ENCODE measurements around the gene PALS2.

The PALS2 gene

DNA sequence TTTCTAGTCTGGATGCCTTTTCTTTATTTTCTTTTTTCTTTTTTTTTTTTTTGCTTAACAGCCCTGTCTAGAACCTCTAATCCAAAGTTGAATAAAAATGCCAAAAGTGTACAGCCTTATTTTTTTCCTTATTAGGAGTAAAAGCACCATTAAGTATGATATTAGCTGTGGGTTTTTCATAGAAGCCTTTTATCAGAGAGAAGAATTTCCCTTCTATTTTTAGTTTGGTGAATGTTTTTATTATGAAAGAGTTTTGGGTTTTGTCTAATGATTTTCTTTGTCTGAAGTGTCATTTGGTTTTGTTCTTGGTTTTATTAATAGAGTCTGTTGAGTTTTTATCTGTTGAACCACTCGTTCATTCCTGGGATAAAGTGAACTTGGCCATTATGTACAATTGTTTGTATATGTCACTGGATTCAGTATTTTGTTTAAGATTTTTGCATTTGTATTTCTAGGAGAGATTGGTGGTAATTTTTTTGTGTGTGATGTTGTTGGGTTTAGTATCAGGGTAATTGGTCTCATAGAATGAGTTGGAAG lies 49.5 kb downstream of the PALS2 start:
- H3K9ac ChIP-seq (ENCODE audit: low read depth, low read length): no peak overlapping the region
- H3K9me3 ChIP-seq (ENCODE audit: control insufficient read depth, insufficient read depth, low read length): no peaks in the 10 kb centered on the region
- peaks cover 9% of the 10 kb centered on the region for H3K4me1 ChIP-seq (ENCODE audit: control insufficient read depth, insufficient read depth, low read length)
- no peaks in the 10 kb centered on the region for H3K27me3 ChIP-seq (ENCODE audit: control insufficient read depth, insufficient read depth, low read length)
- no peak overlapping the region for H3K4me3 ChIP-seq (ENCODE audit: low read depth, low read length)
- no peaks in the 10 kb centered on the region for H3K36me3 ChIP-seq (ENCODE audit: control insufficient read depth, insufficient read depth, low read length)
